Measurements from ENCODE around the gene PRRT4.

The PRRT4 gene

DNA sequence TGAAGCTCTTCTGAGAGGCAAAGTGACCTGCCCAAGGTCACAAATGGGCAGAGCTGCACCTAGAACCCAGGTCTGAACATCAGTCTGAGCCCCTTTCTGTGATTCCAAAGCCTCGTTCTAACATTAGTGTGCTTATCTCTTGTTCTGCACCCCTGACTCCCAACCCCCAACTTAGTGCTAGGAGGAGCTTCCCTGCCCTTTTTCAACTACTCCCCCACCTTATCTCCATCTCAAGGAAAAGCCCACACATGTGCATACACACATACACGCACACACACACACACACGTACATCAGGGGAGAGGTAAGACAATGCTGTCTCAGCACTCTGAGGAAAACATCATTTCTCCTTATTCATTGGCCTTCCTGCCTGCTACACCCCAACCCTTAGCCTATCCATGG is 8.3 kb downstream of the PRRT4 start:
- DNase-seq: no peak
- Histone ChIP-seq H3K79me2 (ENCODE audit: low read length) (no peaks in the 10 kb centered on the region), H3K27ac (ENCODE audit: low read length) (no peak overlapping the region), H2AFZ (ENCODE audit: low read length) (no peak overlapping the region), H3K4me1 (ENCODE audit: low read length) (no peaks in the 10 kb centered on the region), H3K9me3 (replicated peaks; ENCODE audit: insufficient read depth, low read length) (no peaks in the 10 kb centered on the region), H3K4me2 (ENCODE audit: low read depth, low read length) (no peak overlapping the region), H3K9me2 (replicated peaks; ENCODE audit: insufficient read depth, low read length) (no peaks in the 10 kb centered on the region), H3K27me3 (replicated peaks; ENCODE audit: insufficient read depth, low read length) (peaks cover 66% of the 10 kb centered on the region), H3F3A (ENCODE audit: insufficient read depth, low read length) (no peaks in the 10 kb centered on the region), H3K36me3 (replicated peaks; ENCODE audit: insufficient read depth, low read length) (no peaks in the 10 kb centered on the region), H4K20me1 (ENCODE audit: insufficient read depth, low read length) (no peaks in the 10 kb centered on the region), H3K4me3 (ENCODE audit: low read length) (no peak overlapping the region), H3K9ac (ENCODE audit: low read length) (no peak overlapping the region)
- TF ChIP-seq, protein P1, sequence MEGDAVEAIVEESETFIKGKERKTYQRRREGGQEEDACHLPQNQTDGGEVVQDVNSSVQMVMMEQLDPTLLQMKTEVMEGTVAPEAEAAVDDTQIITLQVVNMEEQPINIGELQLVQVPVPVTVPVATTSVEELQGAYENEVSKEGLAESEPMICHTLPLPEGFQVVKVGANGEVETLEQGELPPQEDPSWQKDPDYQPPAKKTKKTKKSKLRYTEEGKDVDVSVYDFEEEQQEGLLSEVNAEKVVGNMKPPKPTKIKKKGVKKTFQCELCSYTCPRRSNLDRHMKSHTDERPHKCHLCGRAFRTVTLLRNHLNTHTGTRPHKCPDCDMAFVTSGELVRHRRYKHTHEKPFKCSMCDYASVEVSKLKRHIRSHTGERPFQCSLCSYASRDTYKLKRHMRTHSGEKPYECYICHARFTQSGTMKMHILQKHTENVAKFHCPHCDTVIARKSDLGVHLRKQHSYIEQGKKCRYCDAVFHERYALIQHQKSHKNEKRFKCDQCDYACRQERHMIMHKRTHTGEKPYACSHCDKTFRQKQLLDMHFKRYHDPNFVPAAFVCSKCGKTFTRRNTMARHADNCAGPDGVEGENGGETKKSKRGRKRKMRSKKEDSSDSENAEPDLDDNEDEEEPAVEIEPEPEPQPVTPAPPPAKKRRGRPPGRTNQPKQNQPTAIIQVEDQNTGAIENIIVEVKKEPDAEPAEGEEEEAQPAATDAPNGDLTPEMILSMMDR (IDR thresholded peaks at IDR 0.05; ENCODE audit: low read length): no peak
- no peak for TF ChIP-seq EZH2 (optimal IDR thresholded peaks at IDR 0.05; ENCODE audit: low read depth, low read length)
- TF ChIP-seq EZH2phosphoT487 (IDR thresholded peaks at IDR 0.05; ENCODE audit: low read length): no peak

DNA sequence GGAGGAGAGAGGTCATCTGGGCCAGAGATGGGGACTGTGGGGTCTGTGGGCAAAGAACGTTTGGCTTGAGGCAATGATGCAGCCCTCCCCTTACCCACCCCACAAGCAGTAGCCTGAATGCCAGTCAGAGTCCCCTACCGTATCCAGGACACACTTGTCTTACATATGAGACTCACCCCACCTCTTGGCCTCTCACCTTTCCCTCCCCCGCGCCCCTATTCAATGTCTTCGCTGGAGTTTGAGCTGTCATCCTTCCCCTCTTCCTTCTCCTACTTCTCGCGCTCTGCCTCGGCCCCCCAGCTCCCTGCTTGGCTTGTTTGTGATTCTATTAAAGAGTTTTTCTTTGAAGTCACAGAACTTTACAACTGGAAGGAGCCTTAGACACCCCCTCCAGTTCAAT is 8.9 kb downstream of the PRRT4 start:
- peaks cover 62% of the 10 kb centered on the region for H3K27me3 ChIP-seq (replicated peaks; ENCODE audit: insufficient read depth, low read length)
- TF ChIP-seq EZH2phosphoT487 (IDR thresholded peaks at IDR 0.05; ENCODE audit: low read length) (no peak), EZH2 (optimal IDR thresholded peaks at IDR 0.05; ENCODE audit: low read depth, low read length) (no peak)
- TF ChIP-seq, protein P1 (IDR thresholded peaks at IDR 0.05; ENCODE audit: low read length): no peak

DNA sequence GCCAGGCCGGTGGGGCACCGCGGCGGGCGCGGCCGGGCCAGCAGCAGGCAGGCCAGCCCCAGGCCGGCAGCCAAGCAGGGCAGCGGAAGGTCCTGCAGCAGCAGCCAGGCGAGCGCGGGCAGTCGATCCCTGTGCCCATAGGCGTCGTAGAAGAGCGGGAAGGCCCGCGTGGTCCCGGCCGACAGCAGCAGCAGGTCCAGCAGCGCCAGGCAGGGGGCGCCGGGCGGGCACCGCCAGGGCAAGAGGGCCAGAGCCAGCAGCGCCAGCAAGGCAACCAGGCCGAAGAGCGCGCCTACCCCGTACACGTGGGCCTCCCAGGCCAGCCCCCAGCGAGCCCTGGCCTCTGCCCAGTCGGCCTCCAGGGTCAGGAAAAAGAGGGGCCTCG is 9.3 kb downstream of the PRRT4 start:
- peaks cover 58% of the 10 kb centered on the region for H3K27me3 ChIP-seq (replicated peaks; ENCODE audit: insufficient read depth, low read length)
- H4K20me1 ChIP-seq (ENCODE audit: insufficient read depth, low read length): no peaks in the 10 kb centered on the region
- H3K4me2 ChIP-seq (ENCODE audit: low read depth, low read length): no peak overlapping the region
- H3K4me1 ChIP-seq (ENCODE audit: low read length): no peaks in the 10 kb centered on the region
- H3K9me3 ChIP-seq (replicated peaks; ENCODE audit: insufficient read depth, low read length): no peaks in the 10 kb centered on the region
- no peaks in the 10 kb centered on the region for H3K36me3 ChIP-seq (replicated peaks; ENCODE audit: insufficient read depth, low read length)
- no peak overlapping the region for H3K4me3 ChIP-seq (ENCODE audit: low read length)
- no peaks in the 10 kb centered on the region for H3F3A ChIP-seq (ENCODE audit: insufficient read depth, low read length)
- no peak for DNase-seq
- H3K79me2 ChIP-seq (ENCODE audit: low read length): no peaks in the 10 kb centered on the region
- TF ChIP-seq EZH2 (optimal IDR thresholded peaks at IDR 0.05; ENCODE audit: low read depth, low read length): no peak
- TF ChIP-seq, protein P1 (IDR thresholded peaks at IDR 0.05; ENCODE audit: low read length): peak; percentile 16
- H3K9ac ChIP-seq (ENCODE audit: low read length): no peak overlapping the region
- H3K27ac ChIP-seq (ENCODE audit: low read length): no peak overlapping the region
- no peaks in the 10 kb centered on the region for H3K9me2 ChIP-seq (replicated peaks; ENCODE audit: insufficient read depth, low read length)
- no peak overlapping the region for H2AFZ ChIP-seq (ENCODE audit: low read length)

More for the DNA sequence above, 8.9 kb downstream of the PRRT4 start:
- Histone ChIP-seq H3K79me2 (ENCODE audit: low read length) (no peaks in the 10 kb centered on the region), H3K36me3 (replicated peaks; ENCODE audit: insufficient read depth, low read length) (no peaks in the 10 kb centered on the region), H3K4me2 (ENCODE audit: low read depth, low read length) (no peak overlapping the region), H3K9me3 (replicated peaks; ENCODE audit: insufficient read depth, low read length) (no peaks in the 10 kb centered on the region), H3K27ac (ENCODE audit: low read length) (no peak overlapping the region), H3F3A (ENCODE audit: insufficient read depth, low read length) (no peaks in the 10 kb centered on the region), H3K4me1 (ENCODE audit: low read length) (no peaks in the 10 kb centered on the region), H3K9me2 (replicated peaks; ENCODE audit: insufficient read depth, low read length) (no peaks in the 10 kb centered on the region), H4K20me1 (ENCODE audit: insufficient read depth, low read length) (no peaks in the 10 kb centered on the region), H3K9ac (ENCODE audit: low read length) (no peak overlapping the region), H3K4me3 (ENCODE audit: low read length) (no peak overlapping the region), H2AFZ (ENCODE audit: low read length) (no peak overlapping the region)
- DNase-seq: no peak
